Ishikawa (cell line): ENCODE results near the gene ARHGAP26.

Experiments used
- CEBPB ChIP-seq: IDR thresholded peaks from 2 replicates; pipeline ENCODE4 v1.6.1; 2012
- CREB1 ChIP-seq: IDR thresholded peaks from 2 replicates; pipeline ENCODE4 v1.6.1; 2012; ENCODE audit warnings: low read depth
- EGR1 ChIP-seq: IDR thresholded peaks from 2 replicates; pipeline ENCODE4 v1.6.1; 2012
- EP300 ChIP-seq: IDR thresholded peaks from 2 replicates; pipeline ENCODE4 v1.6.1; 2012; ENCODE audit warnings: borderline replicate concordance
- FOXM1 ChIP-seq: IDR thresholded peaks from 2 replicates; pipeline ENCODE4 v1.6.1; 2012; ENCODE audit warnings: low read depth, borderline replicate concordance
- RAD21 ChIP-seq: IDR thresholded peaks from 2 replicates; pipeline ENCODE4 v1.6.1; 2012; ENCODE audit warnings: low read depth
- TCF12 ChIP-seq: IDR thresholded peaks from 2 replicates; pipeline ENCODE4 v1.6.1; 2012; ENCODE audit warnings: low read depth
- TEAD4 ChIP-seq: IDR thresholded peaks from 2 replicates; pipeline ENCODE4 v1.6.1; 2012
- YY1 ChIP-seq: IDR thresholded peaks from 2 replicates; pipeline ENCODE4 v1.6.1; 2012; ENCODE audit warnings: low read depth
- ZBTB7A ChIP-seq: IDR thresholded peaks from 2 replicates; pipeline ENCODE4 v1.6.1; 2012; ENCODE audit warnings: low read depth
- TF ChIP-seq, protein P1 (sequence below): IDR thresholded peaks from 2 replicates; pipeline ENCODE4 v1.6.1; 2012
- TF ChIP-seq, protein P2 (sequence below): IDR thresholded peaks from 2 replicates; pipeline ENCODE4 v1.6.1; 2012; ENCODE audit warnings: low read depth, mild to moderate bottlenecking
- TF ChIP-seq, protein P3 (sequence below): IDR thresholded peaks from 2 replicates; pipeline ENCODE4 v1.6.1; 2012

DNA sequence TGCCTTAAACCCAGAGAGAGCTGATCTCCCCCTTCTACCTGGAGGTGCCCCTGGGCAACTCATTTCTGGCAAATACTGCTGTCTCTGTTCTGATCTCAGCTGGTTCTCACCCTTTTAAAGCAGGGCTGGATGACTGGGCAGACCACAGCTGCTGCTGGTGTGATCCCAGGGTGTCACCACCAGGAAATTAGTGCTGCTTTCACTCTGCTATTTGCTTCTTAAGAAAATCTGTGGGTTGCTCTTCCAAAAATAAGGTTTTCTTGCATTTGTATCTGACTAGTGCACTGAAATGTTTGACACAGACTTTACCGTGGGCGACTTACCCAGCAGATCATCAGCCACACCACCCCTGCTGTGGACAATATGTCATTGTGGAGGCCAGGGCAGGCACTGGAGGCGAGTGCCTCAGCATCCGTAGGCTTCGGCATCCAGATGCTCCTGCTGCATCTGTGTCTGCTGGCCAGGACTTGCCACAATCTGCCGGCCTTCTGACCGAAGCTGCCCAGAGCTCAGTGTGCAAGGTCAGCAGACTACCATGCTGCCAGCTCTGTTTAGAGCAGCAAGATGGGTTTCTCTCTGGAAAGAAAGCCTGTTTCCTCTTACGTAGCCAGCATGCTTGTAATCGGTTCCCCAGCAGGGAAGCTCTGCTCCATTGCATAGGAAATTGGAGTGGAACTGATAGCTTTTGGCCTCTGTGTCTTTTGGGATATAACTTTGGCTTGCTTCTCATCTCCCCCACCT, 13.6 kb downstream of the ARHGAP26 start:
- TF ChIP-seq, protein P1, sequence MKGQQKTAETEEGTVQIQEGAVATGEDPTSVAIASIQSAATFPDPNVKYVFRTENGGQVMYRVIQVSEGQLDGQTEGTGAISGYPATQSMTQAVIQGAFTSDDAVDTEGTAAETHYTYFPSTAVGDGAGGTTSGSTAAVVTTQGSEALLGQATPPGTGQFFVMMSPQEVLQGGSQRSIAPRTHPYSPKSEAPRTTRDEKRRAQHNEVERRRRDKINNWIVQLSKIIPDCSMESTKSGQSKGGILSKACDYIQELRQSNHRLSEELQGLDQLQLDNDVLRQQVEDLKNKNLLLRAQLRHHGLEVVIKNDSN = no peak
- TF ChIP-seq EP300 (no peak), EGR1 (no peak), RAD21 (no peak), YY1 (no peak), TCF12 (no peak), CEBPB (no peak), FOXM1 (no peak), CREB1 (no peak), TEAD4 (no peak), ZBTB7A (no peak)
- TF ChIP-seq, protein P2, sequence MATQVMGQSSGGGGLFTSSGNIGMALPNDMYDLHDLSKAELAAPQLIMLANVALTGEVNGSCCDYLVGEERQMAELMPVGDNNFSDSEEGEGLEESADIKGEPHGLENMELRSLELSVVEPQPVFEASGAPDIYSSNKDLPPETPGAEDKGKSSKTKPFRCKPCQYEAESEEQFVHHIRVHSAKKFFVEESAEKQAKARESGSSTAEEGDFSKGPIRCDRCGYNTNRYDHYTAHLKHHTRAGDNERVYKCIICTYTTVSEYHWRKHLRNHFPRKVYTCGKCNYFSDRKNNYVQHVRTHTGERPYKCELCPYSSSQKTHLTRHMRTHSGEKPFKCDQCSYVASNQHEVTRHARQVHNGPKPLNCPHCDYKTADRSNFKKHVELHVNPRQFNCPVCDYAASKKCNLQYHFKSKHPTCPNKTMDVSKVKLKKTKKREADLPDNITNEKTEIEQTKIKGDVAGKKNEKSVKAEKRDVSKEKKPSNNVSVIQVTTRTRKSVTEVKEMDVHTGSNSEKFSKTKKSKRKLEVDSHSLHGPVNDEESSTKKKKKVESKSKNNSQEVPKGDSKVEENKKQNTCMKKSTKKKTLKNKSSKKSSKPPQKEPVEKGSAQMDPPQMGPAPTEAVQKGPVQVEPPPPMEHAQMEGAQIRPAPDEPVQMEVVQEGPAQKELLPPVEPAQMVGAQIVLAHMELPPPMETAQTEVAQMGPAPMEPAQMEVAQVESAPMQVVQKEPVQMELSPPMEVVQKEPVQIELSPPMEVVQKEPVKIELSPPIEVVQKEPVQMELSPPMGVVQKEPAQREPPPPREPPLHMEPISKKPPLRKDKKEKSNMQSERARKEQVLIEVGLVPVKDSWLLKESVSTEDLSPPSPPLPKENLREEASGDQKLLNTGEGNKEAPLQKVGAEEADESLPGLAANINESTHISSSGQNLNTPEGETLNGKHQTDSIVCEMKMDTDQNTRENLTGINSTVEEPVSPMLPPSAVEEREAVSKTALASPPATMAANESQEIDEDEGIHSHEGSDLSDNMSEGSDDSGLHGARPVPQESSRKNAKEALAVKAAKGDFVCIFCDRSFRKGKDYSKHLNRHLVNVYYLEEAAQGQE = no peak
- TF ChIP-seq, protein P3, sequence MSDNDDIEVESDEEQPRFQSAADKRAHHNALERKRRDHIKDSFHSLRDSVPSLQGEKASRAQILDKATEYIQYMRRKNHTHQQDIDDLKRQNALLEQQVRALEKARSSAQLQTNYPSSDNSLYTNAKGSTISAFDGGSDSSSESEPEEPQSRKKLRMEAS = no peak
